ENCODE data around the gene TTLL3. TPM values are rescaled to one million over a fixed set of nuclear protein-coding genes. Genes with fewer than 3 reads are reported as not detected.

The TTLL3 gene
- total and polyA plus RNA-seq, 2 donors (not counting 3 experiments of a cell fraction or from before 2014, with no cell fraction given) = 43.5 to 65.2 TPM

GRCh38 chr3:9810433-9810770 is 340 bp downstream of the TTLL3 start:
- no peaks in the 10 kb centered on the region for H3K9me1 ChIP-seq (replicated peaks; ENCODE audit: control insufficient read depth, extremely low read depth, insufficient read depth, low read length)
- H3K9me3 ChIP-seq (replicated peaks; ENCODE audit: control insufficient read depth, insufficient read depth, low read length) = no peaks in the 10 kb centered on the region
- peak overlapping the region; percentile 52 to 64 (median 55) for H3K4me3 ChIP-seq (replicated peaks in 1 of 3; ENCODE audit: insufficient read depth in 1 of 3, low read depth in 1 of 3, low read length in 3 of 3)
- TF ChIP-seq POLR2AphosphoS5 (IDR thresholded peaks at IDR 0.05; ENCODE audit: insufficient read depth, low read depth, low read length) (no peak), MAX (IDR thresholded peaks at IDR 0.05; ENCODE audit: insufficient read depth, insufficient read length) (no peak), JUN (IDR thresholded peaks at IDR 0.05; ENCODE audit: borderline replicate concordance, insufficient read depth, insufficient read length, low read depth) (no peak), MYC (IDR thresholded peaks at IDR 0.05; ENCODE audit: low read depth, low read length) (no peak), EZH2 (IDR thresholded peaks at IDR 0.05; ENCODE audit: borderline replicate concordance, low read depth, low read length, severe bottlenecking) (no peak), CTCF (IDR thresholded peaks at IDR 0.05; ENCODE audit: extremely low read depth in 1 of 2, insufficient read depth in 1 of 2, low read depth in 1 of 2, low read length in 2 of 2) (no peak), GATA2 (IDR thresholded peaks at IDR 0.05; ENCODE audit: insufficient read depth, insufficient read length, low read depth, low read length) (no peak), POLR2A (IDR thresholded peaks at IDR 0.05; ENCODE audit: low read depth, low read length) (no peak), FOS (IDR thresholded peaks at IDR 0.05; ENCODE audit: borderline replicate concordance, insufficient read depth, low read length) (no peak)
- H3K79me2 ChIP-seq (ENCODE audit: control insufficient read depth, insufficient read depth, low read length) = no peaks in the 10 kb centered on the region
- H3K27ac ChIP-seq (ENCODE audit: insufficient read depth, low read depth, low read length) = peak overlapping the region; percentile 36
- H3K9ac ChIP-seq (replicated peaks; ENCODE audit: extremely low read depth, insufficient read depth, low read length) = peak overlapping the region; percentile 69
- H3K36me3 ChIP-seq (ENCODE audit: control insufficient read depth in 2 of 2, extremely low read depth in 1 of 2, insufficient read depth in 2 of 2, low read length in 2 of 2) = peaks cover 0 to 17% of the 10 kb centered on the region in 2 experiments
- no peaks in the 10 kb centered on the region for H4K20me1 ChIP-seq (replicated peaks; ENCODE audit: control insufficient read depth, extremely low read depth, insufficient read depth, low read length)
- no peak for DNase-seq (ENCODE audit: low read depth, low spot score)
- intact Hi-C loops (cut with micrococcal nuclease) = loop anchor here (1.0 to 10.0 kb wide), 3 partner anchors 79 to 334 kb away; partner anchors contain the start of genes BRPF1 and VHL
- dilution Hi-C loops (cut with MboI; ENCODE audit: extremely low pct_ligation_motif_present, low sequenced_read_pairs) = no loop called here
- CTCF ChIA-PET = interaction anchor here (2.8 kb wide), 1 partner anchor 122 kb away, joined by 13 read pairs; the partner anchor contains the start of gene CRELD1
- peak overlapping the region; percentile 81 for H2AFZ ChIP-seq (ENCODE audit: low read depth, low read length)
- no peaks in the 10 kb centered on the region for H3K27me3 ChIP-seq (ENCODE audit: control insufficient read depth in 2 of 2, insufficient read depth in 2 of 2, low read length in 2 of 2)
- POLR2A ChIA-PET = no interaction called here
- FAIRE-seq = no peak
- peak overlapping the region; percentile 89 for H3K4me2 ChIP-seq (ENCODE audit: insufficient read depth, low read length)
- no TSS peak for BruUV-seq (replicated peaks)
- H3K4me1 ChIP-seq (ENCODE audit: control insufficient read depth, extremely low read depth, insufficient read depth, low read length) = peaks cover 12% of the 10 kb centered on the region

All from endothelial cell of umbilical vein (primary cell).